RWPE2 (cell line): ENCODE results near the gene SMTNL2.
A peak's percentile ranks its signal among the peaks of the same experiment; 100 is the strongest.
"Not testable (repeated sequence)": the region's sequence is repeated elsewhere in the genome, so short reads cannot be mapped to it uniquely, and the experiment has no call there.

Experiments used
- ATAC-seq: fragments of 200-7000 bp; cut with Tn5 transposase; 3 replicates; pipeline ENCODE4 v1.9.1; 2021; ENCODE audit warnings: low read depth
- DNase-seq: peaks from one replicate; pipeline ENCODE4 v3.0.0-alpha.2; 2020; ENCODE audit warnings: low spot score
- H3K27ac ChIP-seq: fragments of 450-650 bp; 2 replicates; pipeline ENCODE4 v1.5.1; 2017; ENCODE audit warnings: mild to moderate bottlenecking; ENCODE audit not compliant: poor library complexity, severe bottlenecking
- H3K27me3 ChIP-seq: fragments of 250-450 bp; sonication (Bioruptor Pico); 2 replicates; pipeline ENCODE4 v1.5.1; 2021; ENCODE audit warnings: mild to moderate bottlenecking, moderate library complexity; ENCODE audit not compliant: insufficient read depth, poor library complexity, severe bottlenecking
- H3K36me3 ChIP-seq: fragments of 250-450 bp; sonication (Bioruptor Pico); 2 replicates; pipeline ENCODE4 v1.5.1; 2020; ENCODE audit warnings: low read depth, mild to moderate bottlenecking, moderate library complexity
- H3K4me1 ChIP-seq: fragments of 250-450 bp; sonication (Bioruptor Pico); 2 replicates; pipeline ENCODE4 v1.5.1; 2021; ENCODE audit warnings: mild to moderate bottlenecking, moderate library complexity; ENCODE audit not compliant: insufficient read depth, poor library complexity, severe bottlenecking
- H3K4me3 ChIP-seq: fragments of 250-450 bp; sonication (Bioruptor Pico); 2 replicates; pipeline ENCODE4 v1.5.1; 2021; ENCODE audit warnings: mild to moderate bottlenecking, moderate library complexity; ENCODE audit not compliant: severe bottlenecking
- H3K9me3 ChIP-seq: fragments of 250-450 bp; sonication (Bioruptor Pico); 2 replicates; pipeline ENCODE4 v1.5.1; 2021; ENCODE audit warnings: mild to moderate bottlenecking, moderate library complexity; ENCODE audit not compliant: severe bottlenecking
- TF ChIP-seq, protein P1 (sequence below): fragments of 450-650 bp; IDR thresholded peaks from one replicate; pipeline ENCODE4 v1.5.1; 2017; ENCODE audit warnings: mild to moderate bottlenecking, moderate library complexity; ENCODE audit not compliant: poor library complexity, severe bottlenecking

Gene SMTNL2

GRCh38 chr17:4633643-4634042 is 49.3 kb downstream of the SMTNL2 start:
- ATAC-seq (no peak), DNase-seq (no peak)
- H3K4me1 ChIP-seq, result no peaks in the 10 kb centered on the region
- no peak overlapping the region for H3K27ac ChIP-seq
- TF ChIP-seq, protein P1, sequence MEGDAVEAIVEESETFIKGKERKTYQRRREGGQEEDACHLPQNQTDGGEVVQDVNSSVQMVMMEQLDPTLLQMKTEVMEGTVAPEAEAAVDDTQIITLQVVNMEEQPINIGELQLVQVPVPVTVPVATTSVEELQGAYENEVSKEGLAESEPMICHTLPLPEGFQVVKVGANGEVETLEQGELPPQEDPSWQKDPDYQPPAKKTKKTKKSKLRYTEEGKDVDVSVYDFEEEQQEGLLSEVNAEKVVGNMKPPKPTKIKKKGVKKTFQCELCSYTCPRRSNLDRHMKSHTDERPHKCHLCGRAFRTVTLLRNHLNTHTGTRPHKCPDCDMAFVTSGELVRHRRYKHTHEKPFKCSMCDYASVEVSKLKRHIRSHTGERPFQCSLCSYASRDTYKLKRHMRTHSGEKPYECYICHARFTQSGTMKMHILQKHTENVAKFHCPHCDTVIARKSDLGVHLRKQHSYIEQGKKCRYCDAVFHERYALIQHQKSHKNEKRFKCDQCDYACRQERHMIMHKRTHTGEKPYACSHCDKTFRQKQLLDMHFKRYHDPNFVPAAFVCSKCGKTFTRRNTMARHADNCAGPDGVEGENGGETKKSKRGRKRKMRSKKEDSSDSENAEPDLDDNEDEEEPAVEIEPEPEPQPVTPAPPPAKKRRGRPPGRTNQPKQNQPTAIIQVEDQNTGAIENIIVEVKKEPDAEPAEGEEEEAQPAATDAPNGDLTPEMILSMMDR, result no peak
- H3K27me3 ChIP-seq, result peaks cover 22% of the 10 kb centered on the region
- H3K4me3 ChIP-seq, result no peak overlapping the region
- no peaks in the 10 kb centered on the region for H3K9me3 ChIP-seq
- no peaks in the 10 kb centered on the region for H3K36me3 ChIP-seq

DNA sequence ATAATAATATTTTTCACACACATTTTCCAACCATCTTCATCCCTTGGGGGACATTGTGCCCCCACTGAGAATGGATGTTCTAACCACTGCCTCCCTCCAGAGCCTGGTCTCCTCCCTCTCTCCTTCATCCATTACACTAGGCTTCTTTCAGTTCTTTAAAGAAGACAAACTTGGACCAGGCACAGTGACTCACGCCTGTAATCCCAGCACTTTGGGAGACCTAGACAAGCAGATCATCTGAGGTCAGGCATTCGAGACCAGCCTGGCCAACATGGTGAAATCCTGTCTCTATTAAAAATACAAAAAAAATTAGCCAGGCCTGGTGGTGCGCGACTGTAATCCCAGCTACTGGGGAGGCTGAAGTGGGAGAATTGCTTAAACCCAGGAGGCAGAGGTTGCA is 50.6 kb downstream of the SMTNL2 start:
- Histone ChIP-seq H3K27ac (no peak overlapping the region), H3K27me3 (peaks cover 31% of the 10 kb centered on the region), H3K4me1 (no peaks in the 10 kb centered on the region), H3K36me3 (no peaks in the 10 kb centered on the region), H3K9me3 (no peaks in the 10 kb centered on the region), H3K4me3 (no peak overlapping the region)
- TF ChIP-seq, protein P1, result no peak
- DNase-seq (no peak), ATAC-seq (no peak)

GRCh38 chr17:4635823-4636375 is 51.6 kb downstream of the SMTNL2 start:
- ATAC-seq (no peak), DNase-seq (no peak)
- H3K36me3 ChIP-seq, result no peaks in the 10 kb centered on the region
- TF ChIP-seq, protein P1, result no peak
- peaks cover 31% of the 10 kb centered on the region for H3K27me3 ChIP-seq
- H3K27ac ChIP-seq, result no peak overlapping the region
- no peak overlapping the region for H3K4me3 ChIP-seq
- no peaks in the 10 kb centered on the region for H3K9me3 ChIP-seq
- H3K4me1 ChIP-seq, result no peaks in the 10 kb centered on the region

DNA sequence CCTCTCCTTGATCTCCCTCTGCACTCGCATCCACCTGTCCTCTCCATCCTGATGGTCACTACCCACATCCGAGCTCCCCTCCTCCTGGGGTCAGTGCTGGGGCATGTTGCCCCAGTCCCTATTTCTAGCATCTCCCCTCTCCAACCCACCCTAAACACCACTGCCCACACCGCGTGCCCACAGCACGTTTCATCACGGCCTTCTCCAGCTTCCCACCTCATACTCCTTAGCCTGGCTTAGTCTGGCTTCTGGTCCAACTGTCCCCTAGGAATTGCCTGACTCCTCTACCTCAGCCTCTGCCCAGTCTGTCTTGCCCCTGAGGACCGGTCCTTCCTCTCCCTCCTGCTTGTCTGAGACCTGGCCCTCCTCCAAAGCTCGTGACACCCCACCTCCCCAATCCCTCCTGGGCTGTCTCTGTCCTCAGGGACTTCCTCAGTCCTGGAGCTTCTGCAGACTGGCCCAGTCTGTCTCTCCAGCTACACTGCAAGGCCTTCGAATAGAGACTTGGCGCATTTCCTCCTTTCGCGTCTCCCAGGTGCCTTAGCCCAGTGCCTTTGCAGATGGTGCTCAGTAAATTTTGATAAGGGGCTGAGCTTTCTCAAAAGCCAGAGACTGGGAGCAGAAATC is 52.3 kb downstream of the SMTNL2 start:
- Histone ChIP-seq H3K27me3 (peaks cover 37% of the 10 kb centered on the region), H3K36me3 (no peaks in the 10 kb centered on the region), H3K27ac (no peak overlapping the region), H3K4me3 (no peak overlapping the region), H3K4me1 (no peaks in the 10 kb centered on the region), H3K9me3 (no peaks in the 10 kb centered on the region)
- TF ChIP-seq, protein P1, result no peak
- ATAC-seq (no peak), DNase-seq (no peak)

DNA sequence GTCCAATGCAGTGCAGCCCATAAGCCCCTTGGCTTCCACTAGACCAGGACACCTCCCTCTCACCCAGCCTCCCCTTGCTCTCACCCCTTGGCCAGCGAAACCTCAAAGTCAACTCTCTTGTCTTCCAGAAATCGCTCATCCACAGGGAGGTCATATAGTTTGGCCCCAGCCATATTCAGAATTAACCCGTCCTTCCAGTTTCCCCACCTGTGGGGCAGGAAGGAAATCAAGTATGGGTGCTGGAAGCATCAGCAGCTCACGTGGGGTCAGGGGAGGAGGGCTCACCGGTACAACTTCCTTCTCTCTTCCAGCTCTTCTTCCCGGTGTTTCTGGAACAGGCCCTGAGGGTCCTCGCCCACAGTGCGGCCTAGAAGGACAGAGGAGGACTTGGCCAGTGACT is 54.4 kb downstream of the SMTNL2 start:
- not testable (repeated sequence) for H3K4me1 ChIP-seq, H3K9me3 ChIP-seq, ATAC-seq, H3K36me3 ChIP-seq, DNase-seq, H3K4me3 ChIP-seq, H3K27ac ChIP-seq
- H3K27me3 ChIP-seq, result peaks cover 59% of the 10 kb centered on the region

DNA sequence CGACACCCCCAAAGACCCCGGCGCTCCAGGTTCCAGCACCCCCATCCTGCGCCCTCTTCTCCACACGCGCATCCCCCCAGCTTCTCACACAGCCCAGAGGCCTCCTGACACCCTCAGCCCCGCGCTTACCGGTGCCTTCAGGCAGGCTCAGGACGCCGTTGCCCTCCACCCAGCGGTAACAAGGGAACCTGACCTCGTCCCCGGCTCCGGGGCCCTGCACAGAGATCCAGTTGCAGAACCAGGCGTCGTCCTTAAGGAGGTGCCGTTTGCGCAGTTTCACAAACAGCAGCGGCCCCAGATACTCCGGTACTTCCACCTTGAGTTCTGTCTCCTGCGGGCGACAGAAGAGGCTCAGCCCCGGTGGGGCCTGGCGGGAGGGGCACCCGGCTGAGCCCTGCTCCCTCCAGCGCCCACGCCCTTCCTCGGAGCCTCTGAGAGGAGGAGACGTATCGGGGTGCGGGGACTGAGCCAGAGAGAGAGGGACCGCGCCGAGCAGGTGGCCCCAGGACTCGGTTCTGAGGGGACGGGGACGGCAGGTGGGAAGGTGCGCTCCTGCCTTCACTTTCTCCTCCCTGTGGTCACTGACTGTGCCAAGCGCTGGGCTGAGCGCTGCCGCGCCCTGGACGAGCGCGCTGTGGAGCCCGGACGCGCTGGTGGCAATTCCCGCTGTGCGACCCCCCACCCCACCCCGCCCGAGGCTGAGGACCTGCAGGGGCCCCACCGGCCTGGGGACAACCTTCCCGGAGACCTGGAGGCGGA is 55.2 kb downstream of the SMTNL2 start:
- H3K27ac ChIP-seq, H3K9me3 ChIP-seq, H3K4me1 ChIP-seq, H3K4me3 ChIP-seq, H3K36me3 ChIP-seq, DNase-seq: not testable (repeated sequence)
- peak; percentile 40; the same call in 2 of the 3 replicates for ATAC-seq
- peaks cover 62% of the 10 kb centered on the region for H3K27me3 ChIP-seq

DNA sequence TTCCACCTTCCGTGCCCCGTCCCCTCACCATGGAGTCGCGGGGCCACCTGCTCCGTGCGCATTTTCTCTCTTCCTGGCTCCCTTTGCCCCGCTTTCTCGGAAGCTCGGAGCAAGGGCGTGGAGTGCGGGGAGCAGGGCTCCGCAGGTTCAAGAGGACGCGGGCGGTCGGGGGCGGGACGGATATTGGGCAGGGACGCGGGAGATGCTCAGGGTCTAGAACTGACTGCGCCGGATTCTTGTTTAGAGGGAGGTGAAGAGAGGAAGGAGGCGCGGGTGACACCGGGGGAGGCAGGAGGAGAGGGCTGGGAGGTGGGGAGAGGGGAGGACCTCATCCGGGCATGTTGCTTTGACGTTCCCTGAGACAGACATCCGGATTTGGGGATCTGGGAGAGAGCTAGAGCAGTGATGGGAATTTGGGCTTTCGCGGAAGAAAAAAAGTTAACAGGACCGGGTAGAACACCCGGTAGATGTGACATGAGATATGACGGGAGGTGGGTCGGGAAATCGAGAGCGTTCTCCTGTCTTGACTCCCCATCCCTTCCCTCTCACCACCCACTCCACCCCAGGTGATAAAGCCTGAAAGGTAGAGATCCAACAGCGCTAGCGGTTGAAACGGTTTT is 56.4 kb downstream of the SMTNL2 start:
- not testable (repeated sequence) for H3K9me3 ChIP-seq, H3K36me3 ChIP-seq, H3K27ac ChIP-seq, DNase-seq, H3K4me1 ChIP-seq, H3K4me3 ChIP-seq
- peak; percentile 38; the same call in 2 of the 3 replicates for ATAC-seq
- peaks cover 53% of the 10 kb centered on the region for H3K27me3 ChIP-seq
